NCI-H774 (cell line): ENCODE measurements around the gene DPH5.
"Not testable (repeated sequence)": the region's sequence is repeated elsewhere in the genome, so short reads cannot be mapped to it uniquely, and the experiment has no call there.

ENCODE experiments used
- DNase-seq: peaks from one replicate; lab custom pipeline; 2025; lab: John Stamatoyannopoulos, UW

The DPH5 gene

GRCh38 chr1:100982793-100983192 lies 42.8 kb downstream of the DPH5 start:
- DNase-seq, result no peak

- DNase-seq, result no peak
Measured at GRCh38 chr1:100979631-100980030, 46.0 kb downstream of the DPH5 start.

- no peak for DNase-seq
Measured at GRCh38 chr1:100976936-100977335, 48.6 kb downstream of the DPH5 start.

- DNase-seq, result no peak
Measured at GRCh38 chr1:100972185-100972584, 53.4 kb downstream of the DPH5 start.

GRCh38 chr1:100971021-100971420 lies 54.6 kb downstream of the DPH5 start:
- DNase-seq, result no peak

GRCh38 chr1:100969327-100969726 lies 56.3 kb downstream of the DPH5 start:
- DNase-seq, result no peak

GRCh38 chr1:100968621-100969020 lies 57.0 kb downstream of the DPH5 start:
- DNase-seq, result no peak

GRCh38 chr1:100960098-100960497 lies 65.5 kb downstream of the DPH5 start:
- no peak for DNase-seq

- DNase-seq, result no peak
Measured at GRCh38 chr1:100959502-100960060, 66.0 kb downstream of the DPH5 start.

GRCh38 chr1:100955322-100955721 lies 70.3 kb downstream of the DPH5 start:
- no peak for DNase-seq

- no peak for DNase-seq
Measured at GRCh38 chr1:100953960-100954730, 71.4 kb downstream of the DPH5 start.

GRCh38 chr1:100952970-100953369 lies 72.6 kb downstream of the DPH5 start:
- not testable (repeated sequence) for DNase-seq

- DNase-seq, result no peak
Measured at GRCh38 chr1:100952104-100952745, 73.4 kb downstream of the DPH5 start.

GRCh38 chr1:100950781-100951180 lies 74.8 kb downstream of the DPH5 start:
- DNase-seq, result no peak

GRCh38 chr1:100950337-100950736 lies 75.2 kb downstream of the DPH5 start:
- DNase-seq, result no peak

- DNase-seq, result peak; percentile 56
Measured at GRCh38 chr1:100949515-100950158, 75.9 kb downstream of the DPH5 start.

GRCh38 chr1:100948721-100949405 lies 76.7 kb downstream of the DPH5 start:
- not testable (repeated sequence) for DNase-seq

- not testable (repeated sequence) for DNase-seq
Measured at GRCh38 chr1:100947816-100948215, 77.8 kb downstream of the DPH5 start.

GRCh38 chr1:100946064-100946463 lies 79.5 kb downstream of the DPH5 start:
- DNase-seq, result not testable (repeated sequence)

- DNase-seq, result no peak
Measured at GRCh38 chr1:100943533-100943932, 82.1 kb downstream of the DPH5 start.

- DNase-seq, result no peak
Measured at GRCh38 chr1:100942304-100943046, 83.1 kb downstream of the DPH5 start.
